Measurements from ENCODE around the gene CSMD2.

Gene CSMD2

GRCh38 chr1:33898881-33899280 is 266.1 kb downstream of the CSMD2 start:
- no peak for TF ChIP-seq CTCF (conservative IDR thresholded peaks at IDR 0.05)

GRCh38 chr1:33898406-33898805 is 266.6 kb downstream of the CSMD2 start:
- no peak for TF ChIP-seq CTCF (conservative IDR thresholded peaks at IDR 0.05)
- H3K27ac ChIP-seq = no peak overlapping the region

More at GRCh38 chr1:33898881-33899280, 266.1 kb downstream of the CSMD2 start:
- H3K27ac ChIP-seq = no peak overlapping the region

GRCh38 chr1:33897092-33897725 is 267.8 kb downstream of the CSMD2 start:
- TF ChIP-seq CTCF (conservative IDR thresholded peaks at IDR 0.05) = no peak
- no peak overlapping the region for H3K27ac ChIP-seq

GRCh38 chr1:33895976-33896375 is 269.1 kb downstream of the CSMD2 start:
- TF ChIP-seq CTCF (conservative IDR thresholded peaks at IDR 0.05) = no peak
- no peak overlapping the region for H3K27ac ChIP-seq

- H3K27ac ChIP-seq = no peak overlapping the region
- TF ChIP-seq CTCF (conservative IDR thresholded peaks at IDR 0.05) = no peak
These were observed 269.6 kb downstream of the CSMD2 start for GRCh38 chr1:33895396-33895795.

GRCh38 chr1:33893147-33893830 is 271.7 kb downstream of the CSMD2 start:
- no peak for TF ChIP-seq CTCF (conservative IDR thresholded peaks at IDR 0.05)

GRCh38 chr1:33886496-33886895 is 278.5 kb downstream of the CSMD2 start:
- H3K27ac ChIP-seq = no peak overlapping the region
- no peak for TF ChIP-seq CTCF (conservative IDR thresholded peaks at IDR 0.05)

More at GRCh38 chr1:33893147-33893830, 271.7 kb downstream of the CSMD2 start:
- H3K27ac ChIP-seq = no peak overlapping the region

All from VCaP (cell line).